HG02798 (cell line): ENCODE data around the gene ADCY4.
A peak's percentile ranks its signal among the peaks of the same experiment; 100 is the strongest.
"Not testable (repeated sequence)": the region's sequence is repeated elsewhere in the genome, so short reads cannot be mapped to it uniquely, and the experiment has no call there.

Source experiments
- ATAC-seq: cut with Tn5 transposase; IDR thresholded peaks from one replicate; pipeline ENCODE4 v1.9.1; 2021; ENCODE audit warnings: mild to moderate bottlenecking; ENCODE audit not compliant: unreplicated experiment, poor library complexity

Gene ADCY4

GRCh38 chr14:24340606-24341005 lies 5.7 kb upstream of the ADCY4 start:
- no peak for ATAC-seq

GRCh38 chr14:24339284-24340151 lies 4.6 kb upstream of the ADCY4 start, which contains the start of gene RIPK3:
TSS of gene RIPK3 (minus strand) at chr14:24339991. CDS start at chr14:24339826, 165 bp downstream.
- ATAC-seq: peak; percentile 80

GRCh38 chr14:24338843-24339242 lies 4.0 kb upstream of the ADCY4 start:
- ATAC-seq: no peak

GRCh38 chr14:24337824-24338175 lies 2.9 kb upstream of the ADCY4 start:
- no peak for ATAC-seq

GRCh38 chr14:24337144-24337823 lies 2.4 kb upstream of the ADCY4 start:
- no peak for ATAC-seq

- ATAC-seq: no peak
Observed at GRCh38 chr14:24335461-24336171, 745 bp upstream of the ADCY4 start.

- peak; percentile 83 for ATAC-seq
Observed at GRCh38 chr14:24332268-24332993, 2.4 kb downstream of the ADCY4 start.

GRCh38 chr14:24331731-24332267 lies 3.1 kb downstream of the ADCY4 start:
- no peak for ATAC-seq

GRCh38 chr14:24330973-24331674 lies 3.7 kb downstream of the ADCY4 start:
- ATAC-seq: no peak

GRCh38 chr14:24329736-24330135 lies 5.1 kb downstream of the ADCY4 start:
- no peak for ATAC-seq

GRCh38 chr14:24329073-24329663 lies 5.7 kb downstream of the ADCY4 start:
- ATAC-seq: no peak

GRCh38 chr14:24327914-24328313 lies 7.0 kb downstream of the ADCY4 start:
- ATAC-seq: not testable (repeated sequence)

GRCh38 chr14:24327303-24327702 lies 7.6 kb downstream of the ADCY4 start:
- no peak for ATAC-seq

GRCh38 chr14:24325963-24326362 lies 8.9 kb downstream of the ADCY4 start:
- no peak for ATAC-seq

GRCh38 chr14:24325041-24325530 lies 9.8 kb downstream of the ADCY4 start:
- ATAC-seq: no peak

GRCh38 chr14:24324024-24324423 lies 10.8 kb downstream of the ADCY4 start:
- ATAC-seq: no peak

- no peak for ATAC-seq
Observed at GRCh38 chr14:24323341-24323740, 11.5 kb downstream of the ADCY4 start.

GRCh38 chr14:24322672-24323071 lies 12.2 kb downstream of the ADCY4 start:
- no peak for ATAC-seq
